Measurements from ENCODE around the gene SLC35E2B. TPM values are rescaled to one million over a fixed set of nuclear protein-coding genes. Genes with fewer than 3 reads are reported as not detected.
A peak's percentile ranks its signal among the peaks of the same experiment; 100 is the strongest.

Gene SLC35E2B
- total RNA-seq, 6 donors from 2014 or later, result 33.0 to 116 (median 47.9) TPM

DNA sequence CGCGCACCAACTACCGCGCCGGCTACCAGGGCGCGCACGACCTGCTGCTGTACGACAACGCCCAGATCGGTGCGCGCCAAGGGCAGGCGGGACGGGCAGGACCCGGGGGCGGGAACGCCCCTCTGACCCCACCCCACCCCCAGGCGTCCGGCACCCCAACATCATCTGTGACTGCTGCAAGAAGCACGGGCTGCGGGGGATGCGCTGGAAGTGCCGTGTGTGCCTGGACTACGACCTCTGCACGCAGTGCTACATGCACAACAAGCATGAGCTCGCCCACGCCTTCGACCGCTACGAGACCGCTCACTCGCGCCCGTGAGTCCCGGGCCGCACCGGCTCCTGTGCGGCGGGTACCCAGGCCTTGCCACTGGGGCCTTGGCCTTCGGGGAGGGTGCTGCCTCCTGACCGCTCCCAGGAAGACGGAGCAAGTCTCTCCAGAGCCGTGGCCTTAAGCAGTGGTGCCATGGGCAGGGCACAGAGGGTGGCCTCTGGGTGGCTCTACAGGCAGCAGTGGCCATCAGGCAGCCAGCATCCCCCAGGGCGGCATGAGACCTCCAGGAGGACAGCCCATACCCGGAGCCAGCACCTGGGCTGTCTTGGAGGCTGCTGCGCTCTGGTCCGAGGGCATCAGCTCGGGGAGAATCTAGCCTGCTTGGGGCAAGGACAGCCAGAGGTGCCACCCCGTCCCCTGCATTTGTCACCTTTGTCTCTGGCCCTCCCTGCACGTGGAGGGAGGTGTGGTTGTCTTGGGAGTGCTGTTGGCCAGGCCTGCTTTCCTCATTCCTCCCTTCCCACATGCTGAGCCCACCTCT lies 68.8 kb downstream of the SLC35E2B start:
- Histone ChIP-seq H3K36me3 (peaks cover 0 to 34% (median 8%) of the 10 kb centered on the region in 4 donors), H3K9me3 (no peaks in the 10 kb centered on the region), H3K27me3 (peaks cover 0 to under 1% (median 0%) of the 10 kb centered on the region in 4 donors), H3K4me3 (no peak overlapping the region), H3K27ac (no peak overlapping the region), H3K4me1 (peaks cover 0 to 9% (median 0%) of the 10 kb centered on the region in 4 donors)
- WGBS, 2 donors, result 89 to 93% methylated on average over 31 to 50 of the region's 51 CpGs
- no peak for TF ChIP-seq CTCF (IDR thresholded peaks at IDR 0.05)
- TF ChIP-seq EP300 (IDR thresholded peaks at IDR 0.05), result no peak
- no peak for TF ChIP-seq POLR2AphosphoS5 (IDR thresholded peaks at IDR 0.05)
- TF ChIP-seq POLR2A (IDR thresholded peaks at IDR 0.05), result no peak
- ATAC-seq (ENCODE audit: low FRiP score in 2 of 2) (no peak), DNase-seq (peak in 1 of 2 donors; percentile 79)

GRCh38 chr1:1623181-1623630 lies 69.4 kb downstream of the SLC35E2B start:
- 93 to 99% methylated on average over 9 to 25 of the region's 33 CpGs for WGBS, 2 donors
- no peak overlapping the region for H3K4me3 ChIP-seq
- no peak overlapping the region for H3K27ac ChIP-seq
- DNase-seq (peak in 1 of 2 donors; percentile 87), ATAC-seq (ENCODE audit: low FRiP score in 2 of 2) (no peak)
- H3K9me3 ChIP-seq, result no peaks in the 10 kb centered on the region
- TF ChIP-seq POLR2AphosphoS5 (IDR thresholded peaks at IDR 0.05) (no peak), POLR2A (IDR thresholded peaks at IDR 0.05) (no peak), CTCF (IDR thresholded peaks at IDR 0.05) (no peak), EP300 (IDR thresholded peaks at IDR 0.05) (no peak)
- peaks cover 0 to 9% (median 0%) of the 10 kb centered on the region in 4 donors for H3K4me1 ChIP-seq
- H3K27me3 ChIP-seq, result no peaks in the 10 kb centered on the region
- peaks cover 0 to 30% (median 8%) of the 10 kb centered on the region in 4 donors for H3K36me3 ChIP-seq

DNA sequence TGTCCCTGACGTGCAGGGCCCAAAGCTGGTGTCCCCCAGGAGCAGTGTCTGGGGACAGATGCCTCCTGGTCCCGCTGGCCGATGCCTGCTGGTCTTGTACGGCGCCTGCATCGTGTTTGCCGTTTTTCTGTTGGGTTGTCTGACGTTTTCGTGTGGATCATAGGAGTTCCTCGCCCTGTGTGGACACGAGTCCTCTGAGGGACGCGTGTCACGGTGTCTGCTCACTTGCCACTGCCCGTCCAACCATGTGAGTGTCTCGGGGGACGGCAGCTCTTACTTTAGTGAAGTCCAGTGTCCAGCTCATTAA lies 69.9 kb downstream of the SLC35E2B start:
- peaks cover 0 to 29% (median 9%) of the 10 kb centered on the region in 4 donors for H3K36me3 ChIP-seq
- no peak overlapping the region for H3K4me3 ChIP-seq
- no peaks in the 10 kb centered on the region for H3K9me3 ChIP-seq
- ATAC-seq (ENCODE audit: low FRiP score in 2 of 2), result no peak
- no peaks in the 10 kb centered on the region for H3K27me3 ChIP-seq
- no peak overlapping the region for H3K27ac ChIP-seq
- TF ChIP-seq EP300 (IDR thresholded peaks at IDR 0.05), result no peak
- no peak for TF ChIP-seq POLR2A (IDR thresholded peaks at IDR 0.05)
- TF ChIP-seq CTCF (IDR thresholded peaks at IDR 0.05), result no peak
- no peak for TF ChIP-seq POLR2AphosphoS5 (IDR thresholded peaks at IDR 0.05)
- peaks cover 0 to 9% (median 0%) of the 10 kb centered on the region in 4 donors for H3K4me1 ChIP-seq
- no peak for DNase-seq
- 91 to 97% methylated on average over 17 of the region's 17 CpGs for WGBS, 2 donors

DNA sequence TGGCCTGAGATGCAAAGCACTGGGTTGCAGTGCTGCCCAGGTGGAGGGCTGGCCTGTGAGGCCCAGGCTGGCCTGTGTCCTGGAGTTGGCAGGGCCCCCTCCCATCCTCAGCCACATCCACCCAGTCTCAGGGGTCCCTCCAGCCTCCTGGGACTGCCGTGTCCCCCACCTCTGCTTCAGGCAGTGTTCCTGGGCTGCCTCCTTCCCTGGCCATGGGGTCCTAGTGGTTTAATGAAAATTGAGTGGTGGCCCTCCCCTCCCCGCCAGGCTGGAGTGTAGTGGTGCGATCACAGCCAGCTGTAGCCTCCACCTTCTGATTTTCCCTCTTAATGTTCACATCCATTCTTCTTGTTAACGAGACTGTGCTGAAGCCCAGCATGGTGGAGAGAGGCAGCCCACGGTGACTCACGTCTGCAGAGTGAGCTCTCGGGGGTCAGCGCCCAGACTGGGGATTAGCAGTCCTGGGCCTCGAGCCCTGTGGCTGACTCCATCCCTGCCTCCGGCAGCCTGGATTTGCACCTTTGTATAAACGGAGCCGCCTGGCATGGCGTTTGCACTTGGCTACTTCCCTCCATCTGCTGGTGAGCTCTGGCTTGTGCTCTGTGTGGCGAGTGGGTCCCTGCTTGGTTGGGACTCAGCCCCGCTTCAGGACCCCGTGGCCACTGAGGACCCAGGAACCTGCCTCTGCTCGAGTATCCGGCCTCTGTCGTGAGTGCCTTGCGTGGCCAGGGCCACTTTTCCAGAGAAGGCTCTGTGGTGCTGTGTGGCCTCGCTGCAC lies 70.4 kb downstream of the SLC35E2B start:
- H3K4me1 ChIP-seq, result peaks cover 1 to 12% (median 3%) of the 10 kb centered on the region in 4 donors
- no peaks in the 10 kb centered on the region for H3K9me3 ChIP-seq
- no peak for TF ChIP-seq POLR2A (IDR thresholded peaks at IDR 0.05)
- TF ChIP-seq EP300 (IDR thresholded peaks at IDR 0.05), result no peak
- TF ChIP-seq POLR2AphosphoS5 (IDR thresholded peaks at IDR 0.05), result no peak
- no peak for TF ChIP-seq CTCF (IDR thresholded peaks at IDR 0.05)
- DNase-seq, result peak in 1 of 2 donors; percentile 61
- peaks cover 0 to 27% (median 11%) of the 10 kb centered on the region in 4 donors for H3K36me3 ChIP-seq
- H3K27me3 ChIP-seq, result no peaks in the 10 kb centered on the region
- ATAC-seq (ENCODE audit: low FRiP score in 2 of 2), result no peak
- no peak overlapping the region for H3K27ac ChIP-seq
- no peak overlapping the region for H3K4me3 ChIP-seq
- 81 to 86% methylated on average over 15 to 21 of the region's 21 CpGs for WGBS, 2 donors

Data from upper lobe of left lung (tissue), 6 donors.